ENCODE measurements around the gene DLX2. TPM values are rescaled to one million over a fixed set of nuclear protein-coding genes. Genes with fewer than 3 reads are reported as not detected.

DLX2 gene
- total RNA-seq = under 1 TPM; under 0.01 to 0.33 TPM

GRCh38 chr2:172102391-172103359 lies at the start of gene DLX2:
Gene DLX2 (minus strand): TSS chr2:172102900. CDS start chr2:172102538, 362 bp downstream.

DNA sequence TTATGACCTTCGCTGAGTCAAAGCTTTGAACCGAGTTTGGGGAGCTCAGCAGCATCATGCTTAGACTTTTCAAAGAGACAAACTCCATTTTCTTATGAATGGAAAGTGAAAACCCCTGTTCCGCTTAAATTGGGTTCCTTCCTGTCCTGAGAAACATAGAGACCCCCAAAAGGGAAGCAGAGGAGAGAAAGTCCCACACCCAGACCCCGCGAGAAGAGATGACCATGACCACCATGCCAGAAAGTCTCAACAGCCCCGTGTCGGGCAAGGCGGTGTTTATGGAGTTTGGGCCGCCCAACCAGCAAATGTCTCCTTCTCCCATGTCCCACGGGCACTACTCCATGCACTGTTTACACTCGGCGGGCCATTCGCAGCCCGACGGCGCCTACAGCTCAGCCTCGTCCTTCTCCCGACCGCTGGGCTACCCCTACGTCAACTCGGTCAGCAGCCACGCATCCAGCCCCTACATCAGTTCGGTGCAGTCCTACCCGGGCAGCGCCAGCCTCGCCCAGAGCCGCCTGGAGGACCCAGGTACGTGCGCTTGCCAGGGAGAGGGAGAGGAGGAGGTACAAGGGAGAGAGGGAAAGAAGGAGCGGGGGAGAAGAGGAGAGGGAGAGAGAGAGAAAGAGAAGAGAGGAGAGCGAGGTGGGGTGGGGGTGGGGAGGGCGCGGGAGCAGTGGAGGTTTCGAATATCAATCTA lies 17.1 kb downstream of the DLX2 start, which contains the start of gene DLX1:
TSS of gene DLX1 (plus strand) at position 48 of the 700 bp plus-strand sequence. CDS start at position 219, 171 bp downstream.

Other genes with a start within 250 kb of the DLX2 start
- gene SLC25A12, start 208.7 kb downstream of the DLX2 start, total RNA-seq = 10 to 100 TPM; 18.3 to 26.8 TPM
- gene HAT1, start 180.4 kb downstream of the DLX2 start, total RNA-seq = 10 to 100 TPM; 51.6 to 74.9 TPM
- 10 to 100 TPM in 1 of 2 donors, 1 to 10 TPM in 1; 10.0 to 13.8 TPM for gene METAP1D, start 102.9 kb downstream of the DLX2 start, total RNA-seq
- 1 to 10 TPM in 1 of 2 donors, under 1 TPM in 1; 1.00 to 1.4 TPM for gene DLX1, start 17.4 kb downstream of the DLX2 start, total RNA-seq